Measurements from ENCODE around the gene DCD.
"Not testable (repeated sequence)": the region's sequence is repeated elsewhere in the genome, so short reads cannot be mapped to it uniquely, and the experiment has no call there.

The DCD gene

GRCh38 chr12:54650889-54651288 is 2.7 kb upstream of the DCD start:
- no peak for DNase-seq

GRCh38 chr12:54650409-54650808 is 2.2 kb upstream of the DCD start:
- no peak for DNase-seq

- DNase-seq = no peak
Measured at GRCh38 chr12:54649825-54650224, 1.7 kb upstream of the DCD start.

- DNase-seq = no peak
Measured at GRCh38 chr12:54641554-54641953, 6.6 kb downstream of the DCD start.

GRCh38 chr12:54641089-54641488 is 7.1 kb downstream of the DCD start:
- DNase-seq = no peak

GRCh38 chr12:54639112-54639511 is 9.1 kb downstream of the DCD start:
- DNase-seq = not testable (repeated sequence)

GRCh38 chr12:54634795-54635194 is 13.4 kb downstream of the DCD start, which contains the start of gene LACRT:
Gene LACRT (minus strand): TSS chr12:54634895. CDS start chr12:54634841, 54 bp downstream.
- DNase-seq = no peak

- DNase-seq = no peak
Measured at GRCh38 chr12:54631988-54632728, 16.0 kb downstream of the DCD start.

GRCh38 chr12:54631551-54631950 is 16.6 kb downstream of the DCD start:
- no peak for DNase-seq

GRCh38 chr12:54629925-54630324 is 18.2 kb downstream of the DCD start:
- DNase-seq = no peak

GRCh38 chr12:54628186-54628846 is 19.8 kb downstream of the DCD start:
- DNase-seq = no peak

- no peak for DNase-seq
Measured at GRCh38 chr12:54627304-54627703, 20.9 kb downstream of the DCD start.

- no peak for DNase-seq
Measured at GRCh38 chr12:54625598-54625997, 22.6 kb downstream of the DCD start.

GRCh38 chr12:54624315-54625279 is 23.6 kb downstream of the DCD start:
- DNase-seq = no peak

GRCh38 chr12:54622463-54623183 is 25.5 kb downstream of the DCD start:
- DNase-seq = no peak

- no peak for DNase-seq
Measured at GRCh38 chr12:54616933-54617680, 31.1 kb downstream of the DCD start.

GRCh38 chr12:54612225-54612750 is 35.9 kb downstream of the DCD start:
- no peak for DNase-seq

GRCh38 chr12:54611715-54612149 is 36.4 kb downstream of the DCD start:
- DNase-seq = no peak

GRCh38 chr12:54608769-54609168 is 39.4 kb downstream of the DCD start:
- no peak for DNase-seq

- DNase-seq = no peak
Measured at GRCh38 chr12:54608156-54608555, 40.0 kb downstream of the DCD start.

- no peak for DNase-seq
Measured at GRCh38 chr12:54606556-54606955, 41.6 kb downstream of the DCD start.

All from activated naive CD4-positive, alpha-beta T cell treated with Interleukin-2 at 50 U/mL for 16 hours (primary cell).